GM12891 (cell line): ENCODE results near the gene ZNF536.

Experiments used
- POLR2A ChIP-seq: IDR thresholded peaks from 2 replicates; pipeline ENCODE4 v1.6.1; 2011; ENCODE audit warnings: low read depth, low read length, control low read depth
- POLR2AphosphoS5 ChIP-seq: IDR thresholded peaks from 2 replicates; pipeline ENCODE4 v1.6.1; 2011; ENCODE audit warnings: low read depth, low read length, control low read depth

GRCh38 chr19:30388819-30389218 lies 16.6 kb downstream of the ZNF536 start:
- TF ChIP-seq POLR2A (no peak), POLR2AphosphoS5 (no peak)
